Skeletal muscle satellite cell (primary cell): ENCODE results near the gene OR4C15. TPM values are rescaled to one million over a fixed set of nuclear protein-coding genes. Genes with fewer than 3 reads are reported as not detected.

Experiments used
- H3K27me3 ChIP-seq: 2 replicates; pipeline ENCODE4 v1.7.0; 2013; ENCODE audit warnings: low read length; ENCODE audit not compliant: control insufficient read depth, insufficient read depth
- H3K36me3 ChIP-seq: 2 replicates; pipeline ENCODE4 v1.7.0; 2013; ENCODE audit warnings: mild to moderate bottlenecking, control low read depth, low read length; ENCODE audit not compliant: insufficient read depth
- H3K4me1 ChIP-seq: 2 replicates; pipeline ENCODE4 v1.7.0; 2013; ENCODE audit warnings: low read length; ENCODE audit not compliant: control insufficient read depth, insufficient read depth
- H3K4me2 ChIP-seq: 2 replicates; pipeline ENCODE4 v1.7.0; 2013; ENCODE audit warnings: mild to moderate bottlenecking, low read length
- H3K4me3 ChIP-seq: 2 replicates; pipeline ENCODE4 v1.7.0; 2013; ENCODE audit warnings: low read length
- H3K9ac ChIP-seq: 2 replicates; pipeline ENCODE4 v1.7.0; 2013; ENCODE audit warnings: mild to moderate bottlenecking, low read depth, low read length, moderate library complexity
- H3K9me3 ChIP-seq: replicated peaks from 2 replicates; pipeline ENCODE4 v1.7.0; 2013; ENCODE audit warnings: mild to moderate bottlenecking, control low read depth, low read length
- total RNA-seq: library from RNA; depleted of rRNA; stranded (reverse); fragments of >200 nt; gene quantifications from 2 replicates; pipeline ENCODE4 v1.2.3, GENCODE V29; 2012; rRNA removed

Gene OR4C15
- total RNA-seq = not detected in 2 replicates

- H3K36me3 ChIP-seq = no peaks in the 10 kb centered on the region
- H3K4me3 ChIP-seq = no peak within 1 kb of the TSS
- no peak within 1 kb of the TSS for H3K4me2 ChIP-seq
- H3K9ac ChIP-seq = no peak within 1 kb of the TSS
- no peaks in the 10 kb centered on the region for H3K27me3 ChIP-seq
- H3K4me1 ChIP-seq = no peaks in the 10 kb centered on the region
- H3K9me3 ChIP-seq = peaks cover 8% of the 10 kb centered on the region
Measured at GRCh38 chr11:55554169-55554568, at the start of gene OR4C15. Gene OR4C15 (plus strand): TSS chr11:55554469. CDS start chr11:55554469, 0 bp downstream.

- Histone ChIP-seq H3K9me3 (peaks cover 5% of the 10 kb centered on the region), H3K4me1 (no peaks in the 10 kb centered on the region), H3K4me2 (no peak within 1 kb of the TSS), H3K4me3 (no peak within 1 kb of the TSS), H3K27me3 (no peaks in the 10 kb centered on the region), H3K36me3 (no peaks in the 10 kb centered on the region), H3K9ac (no peak within 1 kb of the TSS)
Measured at GRCh38 chr11:55571828-55572227, 17.6 kb downstream of the OR4C15 start, which contains the start of gene OR4C16. Gene OR4C16 (plus strand): TSS chr11:55572128. CDS start chr11:55572128, 0 bp downstream.

GRCh38 chr11:55572548-55572947 lies 18.3 kb downstream of the OR4C15 start:
- Histone ChIP-seq H3K36me3 (no peaks in the 10 kb centered on the region), H3K4me1 (no peaks in the 10 kb centered on the region), H3K4me2 (no peak overlapping the region), H3K9me3 (peaks cover 5% of the 10 kb centered on the region), H3K27me3 (no peaks in the 10 kb centered on the region), H3K9ac (no peak overlapping the region), H3K4me3 (no peak overlapping the region)
